Endothelial cell (in vitro differentiated cells): ENCODE results near the gene ACHE. TPM values are rescaled to one million over a fixed set of nuclear protein-coding genes. Genes with fewer than 3 reads are reported as not detected.

Source experiments
- DNase-seq: peaks from one replicate; pipeline ENCODE4 v3.0.0; 2021; ENCODE audit warnings: low spot score
- H3K27ac Mint-ChIP-seq: one replicate; pipeline ENCODE4 v1.8.0; 2021; ENCODE audit warnings: mixed read lengths, inconsistent platforms; ENCODE audit not compliant: unreplicated experiment
- H3K27me3 Mint-ChIP-seq: one replicate; pipeline ENCODE4 v1.8.0; 2021; ENCODE audit warnings: mild to moderate bottlenecking, moderate library complexity, mixed read lengths, inconsistent platforms; ENCODE audit not compliant: unreplicated experiment
- H3K36me3 Mint-ChIP-seq: one replicate; pipeline ENCODE4 v1.8.0; 2021; ENCODE audit warnings: mild to moderate bottlenecking, low read depth, mixed read lengths, inconsistent platforms; ENCODE audit not compliant: unreplicated experiment
- H3K4me1 Mint-ChIP-seq: one replicate; pipeline ENCODE4 v1.8.0; 2021; ENCODE audit warnings: mild to moderate bottlenecking, mixed read lengths, inconsistent platforms; ENCODE audit not compliant: unreplicated experiment
- H3K4me3 Mint-ChIP-seq: one replicate; pipeline ENCODE4 v1.8.0; 2021; ENCODE audit warnings: mild to moderate bottlenecking, mixed read lengths, inconsistent platforms; ENCODE audit not compliant: unreplicated experiment
- H3K9me3 Mint-ChIP-seq: one replicate; pipeline ENCODE4 v1.8.0; 2021; ENCODE audit warnings: mixed read lengths, inconsistent platforms; ENCODE audit not compliant: unreplicated experiment
- total RNA-seq: library from RNA; stranded (reverse); fragmentation: NEBNext Ultra II Directional; extraction: Animal tissue kit (Norgen Biotek cat#: 25700); gene quantifications from one replicate; pipeline ENCODE4 v1.2.1, GENCODE V29; 2021; ENCODE audit not compliant: unreplicated experiment
- TF ChIP-seq, protein P1 (sequence below): fragments of 200-600 bp; sonication (generic); IDR thresholded peaks from one replicate; pipeline ENCODE4 v1.5.0; 2021; ENCODE audit warnings: antibody characterized with exemption; ENCODE audit not compliant: unreplicated experiment

Gene ACHE
- total RNA-seq, 1 donor from 2014 or later, result 3.0 TPM

GRCh38 chr7:100867776-100868485 lies 27.8 kb downstream of the ACHE start:
- Mint-ChIP-seq H3K9me3 (no peaks in the 10 kb centered on the region), H3K4me1 (peaks cover 21% of the 10 kb centered on the region), H3K36me3 (peaks cover 23% of the 10 kb centered on the region), H3K27me3 (peaks cover 13% of the 10 kb centered on the region), H3K4me3 (peak overlapping the region; percentile 92), H3K27ac (peak overlapping the region; percentile 78)
- TF ChIP-seq, protein P1, sequence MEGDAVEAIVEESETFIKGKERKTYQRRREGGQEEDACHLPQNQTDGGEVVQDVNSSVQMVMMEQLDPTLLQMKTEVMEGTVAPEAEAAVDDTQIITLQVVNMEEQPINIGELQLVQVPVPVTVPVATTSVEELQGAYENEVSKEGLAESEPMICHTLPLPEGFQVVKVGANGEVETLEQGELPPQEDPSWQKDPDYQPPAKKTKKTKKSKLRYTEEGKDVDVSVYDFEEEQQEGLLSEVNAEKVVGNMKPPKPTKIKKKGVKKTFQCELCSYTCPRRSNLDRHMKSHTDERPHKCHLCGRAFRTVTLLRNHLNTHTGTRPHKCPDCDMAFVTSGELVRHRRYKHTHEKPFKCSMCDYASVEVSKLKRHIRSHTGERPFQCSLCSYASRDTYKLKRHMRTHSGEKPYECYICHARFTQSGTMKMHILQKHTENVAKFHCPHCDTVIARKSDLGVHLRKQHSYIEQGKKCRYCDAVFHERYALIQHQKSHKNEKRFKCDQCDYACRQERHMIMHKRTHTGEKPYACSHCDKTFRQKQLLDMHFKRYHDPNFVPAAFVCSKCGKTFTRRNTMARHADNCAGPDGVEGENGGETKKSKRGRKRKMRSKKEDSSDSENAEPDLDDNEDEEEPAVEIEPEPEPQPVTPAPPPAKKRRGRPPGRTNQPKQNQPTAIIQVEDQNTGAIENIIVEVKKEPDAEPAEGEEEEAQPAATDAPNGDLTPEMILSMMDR, result no peak
- no peak for DNase-seq

GRCh38 chr7:100867040-100867775 lies 28.5 kb downstream of the ACHE start, which contains the start of gene TRIP6:
TRIP6 (plus strand) TSS chr7:100867387; CDS start chr7:100867498, 111 bp downstream.
- DNase-seq, result peak; percentile 70
- H3K4me1 Mint-ChIP-seq, result peaks cover 21% of the 10 kb centered on the region
- H3K27me3 Mint-ChIP-seq, result peaks cover 13% of the 10 kb centered on the region
- H3K4me3 Mint-ChIP-seq, result peak within 1 kb of the TSS; percentile 95
- TF ChIP-seq, protein P1, result no peak
- peaks cover 26% of the 10 kb centered on the region for H3K36me3 Mint-ChIP-seq
- H3K27ac Mint-ChIP-seq, result peak within 1 kb of the TSS; percentile 95
- H3K9me3 Mint-ChIP-seq, result no peaks in the 10 kb centered on the region

GRCh38 chr7:100866729-100867039 lies 29.0 kb downstream of the ACHE start:
- Mint-ChIP-seq H3K9me3 (no peaks in the 10 kb centered on the region), H3K36me3 (peaks cover 24% of the 10 kb centered on the region), H3K4me1 (peaks cover 20% of the 10 kb centered on the region), H3K4me3 (peak overlapping the region; percentile 79), H3K27ac (peak overlapping the region; percentile 70), H3K27me3 (peaks cover 10% of the 10 kb centered on the region)
- TF ChIP-seq, protein P1, result no peak
- DNase-seq, result no peak

DNA sequence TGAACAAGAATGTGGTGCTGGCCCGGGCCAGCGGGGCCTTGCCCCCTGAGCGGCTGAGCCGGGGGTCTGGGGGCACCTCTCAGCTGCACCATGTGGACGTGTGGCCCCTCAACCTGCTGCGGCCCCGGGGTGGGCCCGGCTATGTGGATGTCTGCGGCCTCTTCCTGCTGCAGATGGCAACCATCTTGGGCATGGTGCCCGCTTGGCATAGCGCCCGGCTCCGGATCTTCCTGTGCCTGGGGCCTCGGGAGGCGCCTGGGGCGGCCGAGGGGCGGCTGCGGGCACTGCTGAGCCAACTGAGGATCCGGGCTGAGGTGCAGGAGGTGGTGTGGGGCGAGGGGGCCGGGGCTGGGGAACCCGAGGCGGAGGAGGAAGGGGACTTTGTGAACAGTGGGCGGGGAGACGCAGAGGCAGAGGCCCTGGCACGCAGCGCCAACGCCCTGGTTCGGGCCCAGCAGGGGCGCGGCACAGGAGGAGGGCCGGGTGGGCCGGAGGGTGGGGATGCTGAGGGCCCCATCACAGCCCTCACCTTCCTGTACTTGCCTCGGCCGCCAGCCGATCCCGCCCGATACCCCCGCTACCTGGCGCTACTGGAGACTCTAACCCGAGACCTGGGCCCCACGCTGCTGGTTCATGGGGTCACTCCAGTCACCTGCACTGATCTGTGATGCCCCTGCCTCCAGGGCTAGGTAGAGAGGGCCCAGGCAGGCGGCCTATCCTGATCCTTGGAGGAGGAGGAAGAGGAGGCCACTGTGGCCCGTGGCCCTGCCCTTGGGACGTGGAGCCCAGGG lies 29.6 kb downstream of the ACHE start:
- Mint-ChIP-seq H3K36me3 (peaks cover 20% of the 10 kb centered on the region), H3K27ac (no peak overlapping the region), H3K9me3 (no peaks in the 10 kb centered on the region), H3K4me3 (no peak overlapping the region), H3K27me3 (peaks cover 5% of the 10 kb centered on the region), H3K4me1 (peaks cover 16% of the 10 kb centered on the region)
- no peak for DNase-seq
- TF ChIP-seq, protein P1, result no peak
